ENCODE data around the gene USH2A.

Gene USH2A

GRCh38 chr1:216113181-216113580 is 310.1 kb downstream of the USH2A start:
- Histone ChIP-seq H3K27ac (replicated peaks; ENCODE audit: low read length) (no peak overlapping the region), H3K4me1 (ENCODE audit: control insufficient read depth in 2 of 2, insufficient read depth in 1 of 2, low read depth in 1 of 2, low read length in 2 of 2) (peaks cover 0 to 1% of the 10 kb centered on the region in 2 donors), H3K9ac (ENCODE audit: low read depth, low read length, poor library complexity) (no peak overlapping the region), H4K91ac (ENCODE audit: low read depth, low read length, poor library complexity) (no peak overlapping the region), H2AFZ (ENCODE audit: low read length) (no peak overlapping the region), H3K14ac (ENCODE audit: low read length) (no peak overlapping the region), H2BK5ac (ENCODE audit: low read length) (no peak overlapping the region), H3K36me3 (replicated peaks in 1 of 2; ENCODE audit: control insufficient read depth in 2 of 2, insufficient read depth in 2 of 2, low read length in 2 of 2) (no peaks in the 10 kb centered on the region), H3K23ac (ENCODE audit: low read depth, low read length, poor library complexity) (no peak overlapping the region), H3K4me2 (ENCODE audit: insufficient read depth, low read length, poor library complexity, severe bottlenecking) (no peak overlapping the region), H3K79me1 (ENCODE audit: low read depth, low read length) (no peaks in the 10 kb centered on the region), H2AK5ac (ENCODE audit: low read depth, low read length) (no peak overlapping the region), H4K8ac (ENCODE audit: low read depth, low read length) (no peak overlapping the region), H2BK12ac (ENCODE audit: low read length) (no peak overlapping the region), H2BK120ac (ENCODE audit: low read depth, low read length) (no peak overlapping the region), H3K9me3 (replicated peaks in 1 of 2; ENCODE audit: control insufficient read depth in 2 of 2, insufficient read depth in 1 of 2, low read depth in 1 of 2, low read length in 2 of 2) (no peaks in the 10 kb centered on the region), H3K18ac (ENCODE audit: low read length) (no peak overlapping the region), H3K27me3 (ENCODE audit: control insufficient read depth in 3 of 3, insufficient read depth in 3 of 3, low read depth in 1 of 3, low read length in 3 of 3) (no peaks in the 10 kb centered on the region), H3K4me3 (ENCODE audit: low read length in 2 of 2) (no peak overlapping the region), H3K4ac (ENCODE audit: low read length) (no peak overlapping the region), H2BK15ac (ENCODE audit: low read length) (no peak overlapping the region)
- no peak for DNase-seq (ENCODE audit: low spot score)
- WGBS, 2 donors (ENCODE audit: extremely low coverage in 2 of 2, insufficient read length in 2 of 2, insufficient replicate concordance in 1 of 2) = no CpG with 5 or more reads among the region's 4 CpGs

GRCh38 chr1:216111842-216112241 is 311.4 kb downstream of the USH2A start:
- Histone ChIP-seq H3K4ac (ENCODE audit: low read length) (no peak overlapping the region), H3K4me3 (ENCODE audit: low read length in 2 of 2) (no peak overlapping the region), H3K4me2 (ENCODE audit: insufficient read depth, low read length, poor library complexity, severe bottlenecking) (no peak overlapping the region), H3K14ac (ENCODE audit: low read length) (no peak overlapping the region), H3K36me3 (replicated peaks in 1 of 2; ENCODE audit: control insufficient read depth in 2 of 2, insufficient read depth in 2 of 2, low read length in 2 of 2) (no peaks in the 10 kb centered on the region), H4K8ac (ENCODE audit: low read depth, low read length) (no peak overlapping the region), H3K4me1 (ENCODE audit: control insufficient read depth in 2 of 2, insufficient read depth in 1 of 2, low read depth in 1 of 2, low read length in 2 of 2) (peaks cover 0 to 1% of the 10 kb centered on the region in 2 donors), H3K9ac (ENCODE audit: low read depth, low read length, poor library complexity) (no peak overlapping the region), H3K18ac (ENCODE audit: low read length) (no peak overlapping the region), H3K27me3 (ENCODE audit: control insufficient read depth in 3 of 3, insufficient read depth in 3 of 3, low read depth in 1 of 3, low read length in 3 of 3) (no peaks in the 10 kb centered on the region), H2BK5ac (ENCODE audit: low read length) (no peak overlapping the region), H2BK120ac (ENCODE audit: low read depth, low read length) (no peak overlapping the region), H3K27ac (replicated peaks; ENCODE audit: low read length) (no peak overlapping the region), H2BK15ac (ENCODE audit: low read length) (no peak overlapping the region), H3K9me3 (replicated peaks in 1 of 2; ENCODE audit: control insufficient read depth in 2 of 2, insufficient read depth in 1 of 2, low read depth in 1 of 2, low read length in 2 of 2) (no peaks in the 10 kb centered on the region), H3K79me1 (ENCODE audit: low read depth, low read length) (no peaks in the 10 kb centered on the region), H2AK5ac (ENCODE audit: low read depth, low read length) (no peak overlapping the region), H3K23ac (ENCODE audit: low read depth, low read length, poor library complexity) (no peak overlapping the region), H2BK12ac (ENCODE audit: low read length) (no peak overlapping the region), H2AFZ (ENCODE audit: low read length) (no peak overlapping the region), H4K91ac (ENCODE audit: low read depth, low read length, poor library complexity) (no peak overlapping the region)
- WGBS, 2 donors (ENCODE audit: extremely low coverage in 2 of 2, insufficient read length in 2 of 2, insufficient replicate concordance in 1 of 2) = no CpG with 5 or more reads among the region's 2 CpGs
- no peak for DNase-seq (ENCODE audit: low spot score)

- no peak overlapping the region for H2BK15ac ChIP-seq (ENCODE audit: low read length)
- H3K4me2 ChIP-seq (ENCODE audit: insufficient read depth, low read length, poor library complexity, severe bottlenecking) = no peak overlapping the region
- peak overlapping the region; percentile 68 for H2AFZ ChIP-seq (ENCODE audit: low read length)
- H3K36me3 ChIP-seq (replicated peaks in 1 of 2; ENCODE audit: control insufficient read depth in 2 of 2, insufficient read depth in 2 of 2, low read length in 2 of 2) = no peaks in the 10 kb centered on the region
- H2BK120ac ChIP-seq (ENCODE audit: low read depth, low read length) = no peak overlapping the region
- H3K4me1 ChIP-seq (ENCODE audit: control insufficient read depth in 2 of 2, insufficient read depth in 1 of 2, low read depth in 1 of 2, low read length in 2 of 2) = peaks cover 0 to 4% of the 10 kb centered on the region in 2 donors
- H3K27me3 ChIP-seq (ENCODE audit: control insufficient read depth in 3 of 3, insufficient read depth in 3 of 3, low read depth in 1 of 3, low read length in 3 of 3) = no peaks in the 10 kb centered on the region
- no peak overlapping the region for H3K27ac ChIP-seq (replicated peaks; ENCODE audit: low read length)
- no peak overlapping the region for H4K8ac ChIP-seq (ENCODE audit: low read depth, low read length)
- WGBS, 2 donors (ENCODE audit: extremely low coverage in 2 of 2, insufficient read length in 2 of 2, insufficient replicate concordance in 1 of 2) = no CpG with 5 or more reads among the region's 4 CpGs
- H2BK12ac ChIP-seq (ENCODE audit: low read length) = no peak overlapping the region
- no peak overlapping the region for H3K4ac ChIP-seq (ENCODE audit: low read length)
- DNase-seq (ENCODE audit: low spot score) = no peak
- no peak overlapping the region for H3K4me3 ChIP-seq (ENCODE audit: low read length in 2 of 2)
- no peak overlapping the region for H3K9ac ChIP-seq (ENCODE audit: low read depth, low read length, poor library complexity)
- H3K23ac ChIP-seq (ENCODE audit: low read depth, low read length, poor library complexity) = no peak overlapping the region
- H3K18ac ChIP-seq (ENCODE audit: low read length) = no peak overlapping the region
- H2AK5ac ChIP-seq (ENCODE audit: low read depth, low read length) = no peak overlapping the region
- no peak overlapping the region for H3K14ac ChIP-seq (ENCODE audit: low read length)
- H2BK5ac ChIP-seq (ENCODE audit: low read length) = no peak overlapping the region
- H3K9me3 ChIP-seq (replicated peaks in 1 of 2; ENCODE audit: control insufficient read depth in 2 of 2, insufficient read depth in 1 of 2, low read depth in 1 of 2, low read length in 2 of 2) = no peaks in the 10 kb centered on the region
- H3K79me1 ChIP-seq (ENCODE audit: low read depth, low read length) = no peaks in the 10 kb centered on the region
- no peak overlapping the region for H4K91ac ChIP-seq (ENCODE audit: low read depth, low read length, poor library complexity)
These were observed 327.8 kb downstream of the USH2A start for GRCh38 chr1:216095400-216095799.

- no peak overlapping the region for H4K8ac ChIP-seq (ENCODE audit: low read depth, low read length)
- H3K18ac ChIP-seq (ENCODE audit: low read length) = no peak overlapping the region
- no peaks in the 10 kb centered on the region for H3K27me3 ChIP-seq (ENCODE audit: control insufficient read depth in 3 of 3, insufficient read depth in 3 of 3, low read depth in 1 of 3, low read length in 3 of 3)
- no peak overlapping the region for H3K4me3 ChIP-seq (ENCODE audit: low read length in 2 of 2)
- H3K4ac ChIP-seq (ENCODE audit: low read length) = no peak overlapping the region
- WGBS, 2 donors (ENCODE audit: extremely low coverage in 2 of 2, insufficient read length in 2 of 2, insufficient replicate concordance in 1 of 2) = 100% methylated on average over 1 of the region's 6 CpGs
- no peaks in the 10 kb centered on the region for H3K79me1 ChIP-seq (ENCODE audit: low read depth, low read length)
- no peak overlapping the region for H3K23ac ChIP-seq (ENCODE audit: low read depth, low read length, poor library complexity)
- no peak overlapping the region for H2BK5ac ChIP-seq (ENCODE audit: low read length)
- no peak overlapping the region for H2AFZ ChIP-seq (ENCODE audit: low read length)
- H2BK15ac ChIP-seq (ENCODE audit: low read length) = no peak overlapping the region
- H3K9me3 ChIP-seq (replicated peaks in 1 of 2; ENCODE audit: control insufficient read depth in 2 of 2, insufficient read depth in 1 of 2, low read depth in 1 of 2, low read length in 2 of 2) = no peaks in the 10 kb centered on the region
- H2BK12ac ChIP-seq (ENCODE audit: low read length) = no peak overlapping the region
- H3K36me3 ChIP-seq (replicated peaks in 1 of 2; ENCODE audit: control insufficient read depth in 2 of 2, insufficient read depth in 2 of 2, low read length in 2 of 2) = no peaks in the 10 kb centered on the region
- H3K9ac ChIP-seq (ENCODE audit: low read depth, low read length, poor library complexity) = no peak overlapping the region
- peaks cover 0 to 9% of the 10 kb centered on the region in 2 donors for H3K4me1 ChIP-seq (ENCODE audit: control insufficient read depth in 2 of 2, insufficient read depth in 1 of 2, low read depth in 1 of 2, low read length in 2 of 2)
- no peak overlapping the region for H3K14ac ChIP-seq (ENCODE audit: low read length)
- H4K91ac ChIP-seq (ENCODE audit: low read depth, low read length, poor library complexity) = no peak overlapping the region
- H3K27ac ChIP-seq (replicated peaks; ENCODE audit: low read length) = no peak overlapping the region
- H3K4me2 ChIP-seq (ENCODE audit: insufficient read depth, low read length, poor library complexity, severe bottlenecking) = no peak overlapping the region
- H2BK120ac ChIP-seq (ENCODE audit: low read depth, low read length) = no peak overlapping the region
- no peak for DNase-seq (ENCODE audit: low spot score)
- H2AK5ac ChIP-seq (ENCODE audit: low read depth, low read length) = no peak overlapping the region
These were observed 332.7 kb downstream of the USH2A start for GRCh38 chr1:216090556-216090955.

Data from neuronal stem cell (in vitro differentiated cells).